ENCODE measurements around the gene RRAS. TPM values are rescaled to one million over a fixed set of nuclear protein-coding genes. Genes with fewer than 3 reads are reported as not detected.

The RRAS gene
- total RNA-seq, 1 donor from 2014 or later, result 4.2 TPM

DNA sequence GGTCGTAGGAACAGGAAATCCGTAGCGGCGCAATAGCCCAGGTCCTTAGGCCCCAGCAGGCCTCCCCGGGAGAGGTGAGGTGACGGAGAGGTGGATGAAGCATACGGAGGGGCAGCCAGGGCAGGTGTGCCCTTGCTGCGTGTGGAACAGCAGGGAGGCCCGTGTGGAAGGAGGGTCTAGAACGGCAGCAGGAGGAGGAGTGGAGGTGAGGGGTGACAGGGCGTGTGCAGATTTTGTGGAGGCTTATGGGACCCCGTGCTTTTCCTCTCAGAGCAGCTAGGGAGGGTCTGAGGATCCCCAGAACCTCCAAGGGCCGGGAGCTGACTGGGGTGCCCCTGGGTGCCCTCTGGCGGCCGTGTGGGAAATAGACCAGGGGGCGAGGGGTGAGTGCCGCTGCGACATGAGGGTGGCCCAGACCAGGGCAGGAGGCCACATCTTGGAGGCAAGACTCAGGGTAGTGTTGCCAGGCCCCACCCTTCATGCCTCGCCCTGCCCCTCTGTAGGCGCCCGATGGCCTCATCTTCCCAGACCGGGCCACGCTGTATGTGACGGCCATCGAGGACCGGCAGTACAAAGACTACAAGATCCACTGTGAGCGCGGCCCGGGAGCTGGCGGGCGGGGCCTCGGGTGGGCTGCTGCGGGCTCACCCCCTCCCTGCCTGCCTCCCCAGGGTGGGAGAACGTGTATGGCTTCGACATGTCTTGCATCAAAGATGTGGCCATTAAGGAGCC lies 44.5 kb upstream of the RRAS start:
- peaks cover 40 to 51% (median 48%) of the 10 kb centered on the region in 3 donors for H3K36me3 ChIP-seq (ENCODE audit: control insufficient read depth in 3 of 3, insufficient read depth in 3 of 3, low read length in 3 of 3)
- no peaks in the 10 kb centered on the region for H3K9me3 ChIP-seq (ENCODE audit: control insufficient read depth in 3 of 3, low read length in 3 of 3)
- H3K27ac ChIP-seq (ENCODE audit: low read depth, low read length), result no peak overlapping the region
- peaks cover 0 to 2% (median 2%) of the 10 kb centered on the region in 3 donors for H3K27me3 ChIP-seq (ENCODE audit: control insufficient read depth in 3 of 3, insufficient read depth in 3 of 3, low read length in 3 of 3)
- H3K9ac ChIP-seq (ENCODE audit: low read depth in 1 of 3, low read length in 3 of 3), result no peak overlapping the region
- no peak overlapping the region for H3K4me3 ChIP-seq (ENCODE audit: low read length in 3 of 3)
- H3K4me1 ChIP-seq (ENCODE audit: control insufficient read depth in 3 of 3, insufficient read depth in 3 of 3, low read length in 3 of 3), result peaks cover 24 to 35% (median 31%) of the 10 kb centered on the region in 3 donors

GRCh38 chr19:49683814-49684250 lies 43.9 kb upstream of the RRAS start:
- Histone ChIP-seq H3K36me3 (ENCODE audit: control insufficient read depth in 3 of 3, insufficient read depth in 3 of 3, low read length in 3 of 3) (peaks cover 40 to 51% (median 48%) of the 10 kb centered on the region in 3 donors), H3K9me3 (ENCODE audit: control insufficient read depth in 3 of 3, low read length in 3 of 3) (no peaks in the 10 kb centered on the region), H3K27me3 (ENCODE audit: control insufficient read depth in 3 of 3, insufficient read depth in 3 of 3, low read length in 3 of 3) (no peaks in the 10 kb centered on the region), H3K9ac (ENCODE audit: low read depth in 1 of 3, low read length in 3 of 3) (no peak overlapping the region), H3K27ac (ENCODE audit: low read depth, low read length) (no peak overlapping the region), H3K4me3 (ENCODE audit: low read length in 3 of 3) (no peak overlapping the region), H3K4me1 (ENCODE audit: control insufficient read depth in 3 of 3, insufficient read depth in 3 of 3, low read length in 3 of 3) (peaks cover 26 to 37% (median 35%) of the 10 kb centered on the region in 3 donors)

DNA sequence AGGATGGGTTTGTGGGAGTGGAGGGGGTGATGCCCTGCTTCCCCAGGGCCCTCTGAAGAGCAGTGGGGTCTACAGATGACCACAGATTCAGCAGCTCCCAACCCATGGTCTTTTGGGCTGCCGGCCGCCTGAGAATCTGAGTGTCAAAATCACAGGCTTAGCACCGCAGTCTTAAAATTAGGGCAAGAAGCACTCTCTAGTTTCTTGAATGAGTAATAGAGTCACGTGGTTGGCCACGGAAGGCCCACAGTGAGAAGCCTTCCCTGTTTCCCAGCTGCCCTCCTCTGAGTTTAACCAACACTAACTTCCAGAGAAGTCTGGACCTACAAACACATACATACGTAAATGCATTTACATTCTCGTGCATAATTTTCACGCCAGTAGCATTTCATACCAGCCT lies 42.3 kb upstream of the RRAS start:
- H3K4me3 ChIP-seq (ENCODE audit: low read length in 3 of 3), result no peak overlapping the region
- H3K4me1 ChIP-seq (ENCODE audit: control insufficient read depth in 3 of 3, insufficient read depth in 3 of 3, low read length in 3 of 3), result peaks cover 35 to 49% (median 37%) of the 10 kb centered on the region in 3 donors
- H3K9me3 ChIP-seq (ENCODE audit: control insufficient read depth in 3 of 3, low read length in 3 of 3), result no peaks in the 10 kb centered on the region
- H3K27ac ChIP-seq (ENCODE audit: low read depth, low read length), result no peak overlapping the region
- H3K9ac ChIP-seq (ENCODE audit: low read depth in 1 of 3, low read length in 3 of 3), result no peak overlapping the region
- H3K27me3 ChIP-seq (ENCODE audit: control insufficient read depth in 3 of 3, insufficient read depth in 3 of 3, low read length in 3 of 3), result no peaks in the 10 kb centered on the region
- peaks cover 40 to 45% (median 44%) of the 10 kb centered on the region in 3 donors for H3K36me3 ChIP-seq (ENCODE audit: control insufficient read depth in 3 of 3, insufficient read depth in 3 of 3, low read length in 3 of 3)

- H3K4me1 ChIP-seq (ENCODE audit: control insufficient read depth in 3 of 3, insufficient read depth in 3 of 3, low read length in 3 of 3), result peaks cover 35 to 51% (median 37%) of the 10 kb centered on the region in 3 donors
- peaks cover 40 to 45% (median 40%) of the 10 kb centered on the region in 3 donors for H3K36me3 ChIP-seq (ENCODE audit: control insufficient read depth in 3 of 3, insufficient read depth in 3 of 3, low read length in 3 of 3)
- no peaks in the 10 kb centered on the region for H3K27me3 ChIP-seq (ENCODE audit: control insufficient read depth in 3 of 3, insufficient read depth in 3 of 3, low read length in 3 of 3)
- H3K4me3 ChIP-seq (ENCODE audit: low read length in 3 of 3), result no peak overlapping the region
- no peak overlapping the region for H3K27ac ChIP-seq (ENCODE audit: low read depth, low read length)
- H3K9me3 ChIP-seq (ENCODE audit: control insufficient read depth in 3 of 3, low read length in 3 of 3), result no peaks in the 10 kb centered on the region
- no peak overlapping the region for H3K9ac ChIP-seq (ENCODE audit: low read depth in 1 of 3, low read length in 3 of 3)
These were observed 41.9 kb upstream of the RRAS start for GRCh38 chr19:49681830-49682229.

- H3K4me1 ChIP-seq (ENCODE audit: control insufficient read depth in 3 of 3, insufficient read depth in 3 of 3, low read length in 3 of 3), result peaks cover 38 to 52% (median 40%) of the 10 kb centered on the region in 3 donors
- H3K4me3 ChIP-seq (ENCODE audit: low read length in 3 of 3), result peak overlapping the region; percentile 52 to 64 (median 56)
These were observed 40.7 kb upstream of the RRAS start for GRCh38 chr19:49680421-49681351.

DNA sequence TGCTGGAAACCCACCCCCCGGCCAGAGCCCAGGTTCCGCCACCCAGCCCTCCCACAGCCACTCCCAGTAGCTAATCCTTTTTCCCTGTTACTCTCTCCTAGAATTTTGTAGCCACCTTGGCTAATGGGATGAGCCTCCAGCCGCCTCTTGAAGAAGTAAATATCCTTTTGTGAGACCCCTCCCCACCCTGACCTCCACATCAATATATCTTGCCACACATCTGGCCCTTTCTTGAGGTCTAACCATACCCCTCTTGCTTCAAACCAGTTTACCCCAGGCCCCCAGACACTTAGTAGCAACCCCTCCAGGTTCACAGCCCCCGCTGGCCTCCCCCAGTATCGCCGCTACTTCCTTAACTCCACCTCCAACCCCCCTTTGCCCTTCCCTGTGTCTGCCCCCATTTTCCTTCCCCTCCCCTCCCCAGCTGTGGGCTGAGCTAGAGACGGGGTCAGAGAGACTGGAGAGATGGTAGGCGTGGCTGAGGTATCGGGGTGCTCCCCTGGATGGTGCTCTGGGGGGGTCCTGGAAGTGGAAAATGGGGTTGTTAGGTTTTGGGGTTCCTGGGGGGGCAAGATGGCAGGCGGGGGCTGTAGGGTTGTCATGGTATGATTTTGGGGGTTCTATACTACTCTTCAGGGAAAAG lies 39.9 kb upstream of the RRAS start:
- Histone ChIP-seq H3K9ac (ENCODE audit: low read depth in 1 of 3, low read length in 3 of 3) (peak overlapping the region; percentile 81 to 83 (median 82)), H3K27me3 (ENCODE audit: control insufficient read depth in 3 of 3, insufficient read depth in 3 of 3, low read length in 3 of 3) (no peaks in the 10 kb centered on the region), H3K4me3 (ENCODE audit: low read length in 3 of 3) (peak overlapping the region; percentile 52 to 64 (median 56)), H3K4me1 (ENCODE audit: control insufficient read depth in 3 of 3, insufficient read depth in 3 of 3, low read length in 3 of 3) (peaks cover 38 to 52% (median 40%) of the 10 kb centered on the region in 3 donors), H3K36me3 (ENCODE audit: control insufficient read depth in 3 of 3, insufficient read depth in 3 of 3, low read length in 3 of 3) (peaks cover 25 to 32% (median 26%) of the 10 kb centered on the region in 3 donors), H3K27ac (ENCODE audit: low read depth, low read length) (peak overlapping the region; percentile 98), H3K9me3 (ENCODE audit: control insufficient read depth in 3 of 3, low read length in 3 of 3) (no peaks in the 10 kb centered on the region)

More at GRCh38 chr19:49680421-49681351, 40.7 kb upstream of the RRAS start:
- no peaks in the 10 kb centered on the region for H3K27me3 ChIP-seq (ENCODE audit: control insufficient read depth in 3 of 3, insufficient read depth in 3 of 3, low read length in 3 of 3)
- peak overlapping the region; percentile 81 to 83 (median 82) for H3K9ac ChIP-seq (ENCODE audit: low read depth in 1 of 3, low read length in 3 of 3)
- peak overlapping the region; percentile 98 for H3K27ac ChIP-seq (ENCODE audit: low read depth, low read length)
- no peaks in the 10 kb centered on the region for H3K9me3 ChIP-seq (ENCODE audit: control insufficient read depth in 3 of 3, low read length in 3 of 3)
- H3K36me3 ChIP-seq (ENCODE audit: control insufficient read depth in 3 of 3, insufficient read depth in 3 of 3, low read length in 3 of 3), result peaks cover 32 to 39% (median 34%) of the 10 kb centered on the region in 3 donors

GRCh38 chr19:49678985-49679770 lies 39.2 kb upstream of the RRAS start:
- Histone ChIP-seq H3K9me3 (ENCODE audit: control insufficient read depth in 3 of 3, low read length in 3 of 3) (no peaks in the 10 kb centered on the region), H3K4me1 (ENCODE audit: control insufficient read depth in 3 of 3, insufficient read depth in 3 of 3, low read length in 3 of 3) (peaks cover 38 to 52% (median 40%) of the 10 kb centered on the region in 3 donors), H3K36me3 (ENCODE audit: control insufficient read depth in 3 of 3, insufficient read depth in 3 of 3, low read length in 3 of 3) (peaks cover 19 to 24% (median 20%) of the 10 kb centered on the region in 3 donors), H3K27ac (ENCODE audit: low read depth, low read length) (peak overlapping the region; percentile 98), H3K9ac (ENCODE audit: low read depth in 1 of 3, low read length in 3 of 3) (peak overlapping the region; percentile 81 to 83 (median 82)), H3K4me3 (ENCODE audit: low read length in 3 of 3) (peak overlapping the region; percentile 52 to 64 (median 56)), H3K27me3 (ENCODE audit: control insufficient read depth in 3 of 3, insufficient read depth in 3 of 3, low read length in 3 of 3) (no peaks in the 10 kb centered on the region)

DNA sequence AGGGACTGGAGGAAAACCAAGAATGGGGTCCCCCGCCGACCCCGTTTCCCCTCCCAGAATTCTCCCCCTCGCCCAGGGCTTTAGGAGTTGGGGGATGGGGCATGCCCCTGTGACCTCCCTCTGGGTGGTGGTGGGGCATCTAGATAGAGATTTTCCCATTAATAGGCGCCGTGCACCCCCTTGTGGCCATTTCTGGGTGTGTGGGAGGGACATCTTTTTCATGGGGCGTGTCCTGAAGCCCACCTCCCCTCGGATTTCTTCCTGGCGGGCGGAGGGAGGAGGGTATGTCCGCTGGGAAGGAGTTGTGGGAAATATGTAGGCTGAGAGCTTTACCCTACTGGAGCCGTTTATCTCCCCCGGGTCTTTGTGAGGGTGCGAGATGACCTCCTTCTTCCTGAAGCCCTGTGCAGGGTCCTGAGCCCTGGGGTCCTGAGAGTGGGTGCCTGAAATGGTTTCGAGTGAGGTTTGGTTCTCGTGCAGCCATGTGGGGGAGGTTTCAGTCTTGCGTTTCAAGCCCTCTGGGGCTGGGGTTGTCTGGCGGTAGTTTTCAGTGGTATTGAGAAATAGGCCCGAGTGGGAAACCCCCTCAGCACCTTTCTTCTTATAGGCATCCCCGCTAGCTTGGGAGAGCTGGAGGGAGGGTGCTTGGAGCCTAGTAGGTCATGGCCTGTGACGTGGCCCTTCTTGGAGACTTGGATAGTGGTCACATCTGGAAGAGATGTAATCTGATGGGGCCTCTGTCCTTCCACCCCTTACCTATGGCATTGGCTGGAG lies 38.1 kb upstream of the RRAS start:
- peaks cover 11 to 18% (median 11%) of the 10 kb centered on the region in 3 donors for H3K36me3 ChIP-seq (ENCODE audit: control insufficient read depth in 3 of 3, insufficient read depth in 3 of 3, low read length in 3 of 3)
- peak overlapping the region; percentile 60 to 100 (median 99) for H3K9ac ChIP-seq (ENCODE audit: low read depth in 1 of 3, low read length in 3 of 3)
- H3K27me3 ChIP-seq (ENCODE audit: control insufficient read depth in 3 of 3, insufficient read depth in 3 of 3, low read length in 3 of 3), result no peaks in the 10 kb centered on the region
- H3K4me3 ChIP-seq (ENCODE audit: low read length in 3 of 3), result peak overlapping the region; percentile 93 to 99 (median 98)
- no peaks in the 10 kb centered on the region for H3K9me3 ChIP-seq (ENCODE audit: control insufficient read depth in 3 of 3, low read length in 3 of 3)
- H3K4me1 ChIP-seq (ENCODE audit: control insufficient read depth in 3 of 3, insufficient read depth in 3 of 3, low read length in 3 of 3), result peaks cover 38 to 52% (median 40%) of the 10 kb centered on the region in 3 donors
- H3K27ac ChIP-seq (ENCODE audit: low read depth, low read length), result peak overlapping the region; percentile 98
